Measurements from ENCODE around the gene CROCC2.

CROCC2 gene

DNA sequence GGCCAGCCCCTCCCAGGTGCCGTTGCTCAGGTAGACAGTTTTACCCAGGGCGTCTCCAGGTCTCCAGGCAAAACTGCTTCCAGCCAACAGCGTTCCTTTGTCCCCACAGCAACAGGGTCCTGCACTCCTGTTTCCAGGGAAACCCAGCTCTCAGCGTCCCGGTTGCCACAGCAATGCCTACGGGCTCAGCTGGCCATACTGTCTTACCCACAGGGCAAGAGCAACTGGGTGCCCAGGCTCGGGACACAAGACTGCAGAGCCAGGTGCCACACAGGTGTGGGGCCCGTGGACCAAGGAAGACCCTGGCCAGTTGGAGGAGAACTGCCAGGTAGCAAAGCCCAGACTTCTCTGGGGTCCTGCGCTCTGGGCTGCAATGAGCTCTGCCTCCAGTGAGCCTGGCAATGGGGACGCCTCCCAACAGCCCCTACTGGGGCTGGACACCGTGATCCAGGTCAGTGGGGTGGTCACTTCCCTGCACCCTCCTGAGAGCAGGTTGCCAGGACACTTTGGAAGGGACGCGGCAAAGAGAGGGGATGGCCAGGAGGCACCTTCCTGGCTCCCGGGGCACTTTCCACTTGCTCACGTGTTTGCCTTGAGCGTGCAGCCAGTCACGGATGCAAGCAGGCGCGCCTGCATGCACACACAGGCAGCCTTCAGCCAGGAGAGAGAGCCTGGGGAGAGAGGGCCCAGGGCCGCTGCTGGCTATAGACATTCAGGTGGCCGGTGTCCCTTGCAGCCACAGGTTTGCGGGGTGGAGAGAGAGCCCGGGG is at the start of gene CROCC2:
Gene CROCC2, plus strand, starts transcription at position 196 of the 770 bp plus-strand sequence. Its CDS starts 178 bp downstream, at position 374.
- DNase-seq (ENCODE audit: low read depth, low spot score): no peak

DNA sequence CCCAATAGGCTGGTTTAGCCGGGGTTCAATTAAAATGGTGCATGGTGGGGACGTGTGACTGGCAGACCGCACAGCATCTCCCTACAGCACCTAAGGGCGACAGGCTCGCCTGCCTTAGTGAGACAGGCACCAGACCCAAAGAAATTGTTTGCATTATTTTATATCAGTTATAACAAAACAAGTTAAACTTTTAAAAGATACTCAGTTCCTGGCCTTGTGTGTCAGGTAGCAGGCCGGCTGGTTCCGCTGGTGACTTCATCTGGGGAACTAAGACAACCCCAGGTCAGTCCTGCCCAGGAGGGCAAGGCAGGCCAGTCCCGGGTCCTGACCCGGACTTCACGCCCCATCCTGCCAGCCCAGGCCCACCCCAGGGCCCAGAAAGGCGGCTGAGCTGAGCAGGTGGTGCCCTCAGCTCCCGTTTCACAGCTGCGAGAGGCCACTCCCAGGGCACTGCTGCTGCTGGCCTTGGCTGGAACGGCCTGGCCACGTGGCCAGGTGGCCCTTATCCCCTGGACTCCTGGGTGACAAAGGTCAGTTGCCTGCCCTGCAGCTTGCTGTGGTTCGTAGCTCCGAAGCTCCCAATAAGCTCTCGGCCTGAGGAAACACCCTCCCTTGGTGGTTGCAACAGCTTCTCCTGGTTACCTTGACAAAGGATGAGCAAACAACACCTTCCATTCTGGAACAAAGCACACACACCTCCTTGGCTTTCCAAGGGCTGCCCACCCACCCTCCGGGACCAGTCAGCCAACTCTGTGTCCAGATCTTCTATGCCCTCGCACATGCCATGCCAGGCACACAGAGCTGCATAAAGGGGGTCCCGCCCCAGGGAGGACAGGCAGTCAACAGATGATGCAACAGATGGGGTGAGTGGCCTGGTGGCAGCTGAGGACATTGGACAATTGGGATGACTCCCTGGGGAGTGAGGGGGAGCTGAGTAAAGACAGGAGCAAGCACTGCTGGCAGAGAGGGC is 48.8 kb upstream of the CROCC2 start:
- no peak for DNase-seq (ENCODE audit: low read depth, low spot score)

DNA sequence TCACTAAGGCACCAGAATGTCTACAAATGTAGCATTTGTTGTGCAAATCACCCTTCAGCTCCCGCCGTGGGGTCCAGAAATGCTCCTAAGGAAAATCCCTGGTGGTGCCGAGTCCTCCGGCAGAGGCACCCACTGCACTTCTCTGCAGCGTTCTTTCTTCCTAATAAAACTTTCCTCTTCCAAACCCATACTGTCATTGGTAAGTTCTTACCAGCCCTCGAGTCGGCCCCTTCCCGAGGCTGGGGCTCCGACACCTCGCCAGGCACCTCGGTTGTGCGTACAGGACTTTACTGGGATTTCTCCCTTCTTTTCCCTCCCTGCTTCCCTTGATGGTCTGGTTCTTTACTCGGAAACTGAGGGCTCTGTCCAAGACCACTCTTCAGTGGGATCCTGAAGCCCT is 47.8 kb upstream of the CROCC2 start:
- no peak for DNase-seq (ENCODE audit: low read depth, low spot score)

DNA sequence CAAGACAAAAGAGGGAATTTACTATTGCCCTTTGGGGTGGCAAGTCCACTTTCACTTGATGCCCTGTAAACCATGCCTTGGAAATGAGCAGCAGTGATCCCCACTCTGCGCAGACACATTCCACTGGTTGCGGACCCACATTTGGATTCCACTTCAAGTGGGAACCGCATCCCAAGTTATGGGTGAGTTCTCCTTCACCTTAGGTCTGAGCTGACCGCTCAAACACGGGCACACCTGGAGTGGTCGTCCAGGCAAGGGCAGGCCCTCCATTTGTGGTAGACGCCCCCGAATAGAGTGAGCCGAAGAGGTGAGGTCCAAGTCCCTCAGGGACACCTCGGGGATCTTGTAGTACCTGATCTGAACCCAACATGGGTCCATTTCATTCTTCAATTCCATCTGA is 47.3 kb upstream of the CROCC2 start:
- no peak for DNase-seq (ENCODE audit: low read depth, low spot score)

DNA sequence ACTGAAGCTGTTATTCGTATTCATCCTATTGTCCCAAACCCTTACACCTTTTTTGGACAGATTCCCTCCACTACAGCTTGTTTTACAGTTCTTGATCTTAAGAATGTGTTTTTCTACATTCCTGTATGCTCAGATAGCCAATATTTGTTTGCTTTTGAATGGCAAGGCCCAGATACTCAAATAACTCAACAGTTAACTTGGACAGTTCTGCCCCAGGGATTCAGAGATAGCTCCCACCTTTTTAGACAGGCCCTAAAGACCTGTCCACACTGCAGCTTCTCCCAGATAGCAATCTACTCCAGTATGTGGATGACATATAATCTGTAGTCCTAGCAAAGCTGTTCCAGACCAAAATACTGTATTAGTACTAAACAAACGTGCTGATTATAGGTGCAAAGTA is 44.6 kb upstream of the CROCC2 start:
- DNase-seq (ENCODE audit: low read depth, low spot score): no peak

DNA sequence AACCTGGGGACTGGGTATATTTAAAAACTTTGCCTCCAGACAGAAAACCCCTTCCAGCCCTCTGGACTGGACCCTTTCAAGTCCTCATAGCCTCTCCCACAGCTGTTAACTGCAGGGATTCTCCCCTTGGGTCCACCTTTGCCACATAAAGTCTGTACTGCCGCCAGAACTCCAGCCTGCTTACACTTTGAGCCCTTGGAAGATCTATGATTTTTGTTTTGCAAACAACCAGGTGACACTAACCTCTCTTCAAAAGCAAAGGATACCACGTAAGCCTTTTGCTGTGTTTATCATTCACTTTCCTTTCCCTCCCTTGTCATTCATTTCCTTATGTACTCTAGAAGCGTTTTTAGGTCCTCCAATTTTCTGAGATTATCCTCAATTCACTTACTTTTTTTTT is 41.7 kb upstream of the CROCC2 start:
- no peak for DNase-seq (ENCODE audit: low read depth, low spot score)

DNA sequence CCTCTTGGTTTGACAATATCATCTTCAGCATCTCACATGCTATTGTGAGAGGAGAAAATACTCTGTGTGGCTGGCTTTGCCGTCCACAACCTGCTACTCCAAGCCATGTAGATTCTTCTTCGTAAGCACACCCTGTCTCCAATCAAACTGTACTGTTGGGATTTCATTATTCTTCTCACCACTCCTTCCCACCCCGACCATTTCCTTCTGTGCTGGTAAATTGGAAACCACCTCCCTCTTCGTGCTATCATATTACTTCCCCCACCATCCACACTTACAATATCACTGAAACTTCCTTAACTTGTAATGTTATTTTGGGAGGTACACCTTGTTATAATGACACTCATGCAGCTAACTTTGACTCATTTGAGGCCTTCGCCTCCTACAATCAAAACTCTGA is 40.7 kb upstream of the CROCC2 start:
- DNase-seq (ENCODE audit: low read depth, low spot score): no peak

DNA sequence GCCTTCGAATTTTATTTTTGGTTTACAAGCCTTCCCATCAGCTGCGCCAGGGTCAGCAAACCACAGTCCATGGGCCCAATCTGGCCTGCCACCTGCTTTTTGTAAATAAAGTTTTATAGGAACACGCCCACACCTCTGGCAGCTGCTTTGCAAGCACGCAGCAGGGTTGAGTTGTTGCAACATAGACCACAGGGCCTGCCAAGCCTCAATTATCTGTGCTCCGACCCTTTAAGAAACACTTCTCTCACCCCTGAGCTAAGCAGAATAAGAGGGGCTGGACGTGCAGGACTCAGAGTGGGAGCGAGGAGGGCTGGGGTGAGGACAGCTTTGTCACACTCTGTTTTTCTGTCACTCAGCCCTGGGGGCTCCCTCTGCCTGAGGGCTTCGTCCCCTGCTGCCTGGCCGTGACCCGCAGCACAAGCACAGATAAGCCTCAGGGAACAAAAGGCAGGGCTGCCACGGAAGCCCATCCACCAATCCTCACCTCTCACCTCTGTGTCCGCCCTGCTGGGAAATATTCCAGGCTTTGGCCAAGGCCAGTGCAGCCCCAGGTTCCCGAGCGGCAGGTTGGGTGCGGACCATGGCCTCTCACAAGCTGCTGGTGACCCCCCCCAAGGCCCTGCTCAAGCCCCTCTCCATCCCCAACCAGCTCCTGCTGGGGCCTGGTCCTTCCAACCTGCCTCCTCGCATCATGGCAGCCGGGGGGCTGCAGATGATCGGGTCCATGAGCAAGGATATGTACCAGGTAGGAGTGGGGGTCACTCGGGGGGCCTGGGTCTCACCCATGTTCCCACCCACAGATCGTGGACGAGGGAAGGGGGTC is 37.6 kb upstream of the CROCC2 start, which contains the start of gene AGXT:
Gene AGXT, plus strand, starts transcription at position 539 of the 823 bp plus-strand sequence. Its CDS starts 42 bp downstream, at position 581.
- DNase-seq (ENCODE audit: low read depth, low spot score): no peak

DNA sequence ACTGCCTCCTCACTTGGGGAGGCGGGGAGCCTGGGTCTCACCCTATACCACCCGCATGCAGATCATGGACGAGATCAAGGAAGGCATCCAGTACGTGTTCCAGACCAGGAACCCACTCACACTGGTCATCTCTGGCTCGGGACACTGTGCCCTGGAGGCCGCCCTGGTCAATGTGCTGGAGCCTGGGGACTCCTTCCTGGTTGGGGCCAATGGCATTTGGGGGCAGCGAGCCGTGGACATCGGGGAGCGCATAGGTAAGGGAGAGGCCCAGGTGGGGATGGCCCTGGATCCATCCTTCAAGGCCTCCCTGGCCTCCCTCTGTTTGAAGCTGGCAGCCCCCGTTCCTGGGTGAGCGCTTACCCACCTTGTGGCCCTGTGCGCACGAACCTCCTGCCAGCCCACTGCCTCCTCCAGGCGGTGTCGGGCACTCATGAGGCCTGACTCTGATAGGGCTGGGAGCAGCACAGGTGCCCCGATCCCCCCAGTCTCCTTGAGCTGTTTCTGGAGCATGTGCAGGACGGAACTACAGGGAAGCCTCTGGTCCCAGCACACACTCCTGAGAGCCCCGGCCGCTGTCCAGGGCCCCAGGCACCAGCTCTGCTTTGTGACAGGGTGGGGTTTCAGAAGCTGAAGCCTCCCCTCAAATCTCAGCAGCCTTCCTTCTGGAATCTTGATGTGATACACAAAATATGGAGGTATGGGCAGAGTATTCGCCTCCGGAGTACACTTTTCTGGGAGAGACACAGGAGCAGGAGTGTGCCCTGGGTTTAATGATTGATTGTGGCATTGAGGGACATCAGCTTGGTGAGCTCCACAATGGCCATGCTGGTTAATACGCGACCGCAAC is 36.8 kb upstream of the CROCC2 start:
- DNase-seq (ENCODE audit: low read depth, low spot score): no peak

DNA sequence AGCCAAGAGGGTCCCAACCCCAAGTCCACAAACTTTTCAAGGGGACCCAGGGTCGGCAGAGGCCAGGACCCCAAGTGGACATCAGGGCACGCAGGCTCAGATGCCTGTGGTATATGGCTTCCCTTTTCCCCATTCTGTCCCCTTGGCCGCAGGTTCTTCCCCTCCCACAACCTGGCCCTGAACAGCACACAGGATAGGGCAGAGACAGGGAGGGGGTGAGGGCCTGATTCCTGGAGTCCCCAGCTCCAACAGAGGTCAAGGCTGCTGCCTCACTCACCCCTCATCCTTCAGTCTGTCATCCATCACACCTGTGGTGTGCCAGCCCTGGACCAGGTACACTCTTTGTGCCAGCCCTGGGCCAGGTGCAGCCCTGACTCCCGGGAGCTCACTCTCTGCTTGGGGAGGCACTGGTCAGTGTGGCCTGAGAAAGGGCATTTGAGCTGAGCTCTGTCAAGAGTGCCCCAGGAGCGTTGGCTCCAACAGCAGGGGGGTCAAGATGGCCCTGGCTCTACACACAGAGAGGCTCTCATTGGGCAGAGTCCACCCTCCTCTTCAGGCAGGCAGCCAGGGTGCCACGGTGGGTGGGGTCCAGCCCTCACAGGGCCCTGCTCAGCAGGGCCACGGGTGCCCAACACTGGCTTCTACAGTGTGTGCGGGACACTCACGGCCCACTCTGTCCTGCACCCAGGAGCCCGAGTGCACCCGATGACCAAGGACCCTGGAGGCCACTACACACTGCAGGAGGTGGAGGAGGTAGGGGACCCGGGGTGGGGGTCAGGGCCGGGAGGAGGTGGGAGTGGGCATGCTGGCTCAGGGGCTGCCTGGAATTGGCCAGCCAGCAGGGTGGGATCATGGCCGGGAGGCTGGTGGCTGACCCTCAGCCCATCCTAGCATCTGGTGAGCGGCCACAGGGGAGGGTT is 35.9 kb upstream of the CROCC2 start:
- no peak for DNase-seq (ENCODE audit: low read depth, low spot score)

DNA sequence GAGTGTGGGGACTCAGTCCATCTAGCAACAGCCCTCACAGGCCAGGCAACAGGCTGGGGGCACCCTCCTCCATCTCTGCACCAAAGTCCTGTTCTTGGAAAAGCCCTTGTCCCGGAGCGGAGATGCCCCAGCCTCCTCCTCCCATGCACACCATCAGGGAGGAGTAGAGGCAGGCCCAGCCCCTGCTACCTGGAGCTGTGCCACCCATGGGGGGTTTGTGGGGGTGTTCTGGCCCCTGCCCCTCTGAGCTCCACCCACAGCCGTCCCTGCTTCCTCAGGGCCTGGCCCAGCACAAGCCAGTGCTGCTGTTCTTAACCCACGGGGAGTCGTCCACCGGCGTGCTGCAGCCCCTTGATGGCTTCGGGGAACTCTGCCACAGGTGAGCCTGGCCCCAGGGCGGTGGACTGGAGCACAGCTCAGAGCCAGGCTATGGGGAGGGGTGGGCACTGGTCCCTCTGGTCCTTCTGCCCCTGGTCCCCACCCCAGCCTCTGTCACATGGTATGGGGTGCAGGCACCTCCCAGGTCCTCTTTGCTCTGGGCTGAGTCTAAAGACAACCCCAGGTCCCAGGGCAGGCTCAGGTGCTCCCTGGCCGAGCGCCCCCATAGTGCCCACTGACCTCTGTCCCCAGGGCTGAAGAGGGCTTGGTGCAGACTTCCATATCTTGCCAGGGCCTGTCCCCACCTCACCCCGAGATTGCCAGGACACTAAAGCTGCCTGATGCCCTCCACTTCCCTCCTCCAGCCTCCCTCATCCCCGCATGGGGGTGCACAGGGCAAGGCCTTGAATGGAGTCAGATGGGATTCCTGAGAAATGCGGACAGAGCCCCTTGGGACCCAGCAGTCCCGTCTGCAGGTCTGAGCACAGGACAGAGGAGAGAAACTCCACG is 34.8 kb upstream of the CROCC2 start:
- DNase-seq (ENCODE audit: low read depth, low spot score): no peak

DNA sequence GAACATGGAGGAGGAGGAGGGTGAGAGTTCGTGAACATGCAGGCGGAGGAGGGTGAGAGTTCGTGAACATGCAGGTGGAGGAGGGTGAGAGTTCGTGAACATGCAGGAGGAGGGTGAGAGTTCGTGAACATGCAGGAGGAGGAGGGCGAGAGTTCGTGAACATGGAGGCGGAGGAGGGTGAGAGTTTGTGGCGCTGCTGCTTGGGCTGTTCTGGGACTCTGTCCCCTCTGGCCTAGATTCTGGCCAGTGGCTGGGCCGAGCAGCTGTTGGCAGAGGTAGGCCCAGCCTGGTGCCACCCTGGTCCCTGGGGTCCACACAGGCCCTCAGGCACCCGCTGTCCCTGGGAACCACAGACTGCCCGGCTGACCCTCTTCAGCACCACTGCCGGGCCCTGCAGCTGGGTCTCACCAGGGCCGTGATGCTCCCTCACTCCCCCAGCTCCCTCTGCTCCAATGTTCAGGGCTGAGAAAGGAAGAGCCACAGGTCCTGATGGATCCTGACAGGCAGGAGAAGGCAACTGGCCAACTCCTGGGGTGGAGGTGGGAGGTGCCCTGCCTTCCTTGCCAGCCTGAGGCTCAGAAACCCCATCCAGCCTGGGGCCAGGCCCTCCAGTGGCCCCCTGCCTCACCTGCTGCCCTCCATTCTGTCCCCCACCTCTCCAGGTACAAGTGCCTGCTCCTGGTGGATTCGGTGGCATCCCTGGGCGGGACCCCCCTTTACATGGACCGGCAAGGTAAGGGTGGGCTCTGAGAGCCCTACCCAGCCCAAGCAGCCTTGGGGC is 33.6 kb upstream of the CROCC2 start:
- no peak for DNase-seq (ENCODE audit: low read depth, low spot score)

DNA sequence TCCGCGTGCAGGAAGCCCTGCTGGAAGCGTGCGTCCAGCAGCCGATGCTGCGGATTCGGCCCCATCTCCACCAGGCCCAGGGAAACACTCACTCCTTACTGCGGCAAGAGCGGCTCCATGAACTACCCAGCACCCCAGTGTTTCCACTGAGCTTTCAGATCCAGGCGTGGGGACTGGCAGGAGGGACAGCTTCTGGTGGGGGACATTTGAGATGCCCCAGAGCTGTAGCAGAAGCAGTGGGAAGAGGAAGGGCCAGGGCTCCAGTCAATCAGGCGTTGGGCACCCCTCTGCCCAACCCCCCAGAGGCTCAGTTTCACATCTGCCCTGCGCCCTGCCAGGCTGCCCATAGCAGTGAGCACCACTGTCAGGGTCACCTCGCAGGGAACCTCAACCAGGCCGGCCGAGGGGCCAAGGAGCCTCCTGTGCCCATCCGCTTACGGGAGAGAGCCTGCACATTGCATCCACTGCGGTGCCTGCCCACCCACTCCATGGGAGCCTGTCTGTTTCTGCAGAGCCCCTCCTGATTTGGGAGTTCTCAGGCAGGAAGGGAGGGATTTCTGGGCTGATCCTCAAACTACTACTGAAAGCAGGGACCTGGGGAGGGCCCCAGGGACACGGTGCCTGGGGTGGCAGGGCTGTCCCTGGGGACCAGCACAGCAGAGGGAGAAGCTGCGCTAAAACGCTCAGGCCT is 32.9 kb upstream of the CROCC2 start:
- DNase-seq (ENCODE audit: low read depth, low spot score): no peak

DNA sequence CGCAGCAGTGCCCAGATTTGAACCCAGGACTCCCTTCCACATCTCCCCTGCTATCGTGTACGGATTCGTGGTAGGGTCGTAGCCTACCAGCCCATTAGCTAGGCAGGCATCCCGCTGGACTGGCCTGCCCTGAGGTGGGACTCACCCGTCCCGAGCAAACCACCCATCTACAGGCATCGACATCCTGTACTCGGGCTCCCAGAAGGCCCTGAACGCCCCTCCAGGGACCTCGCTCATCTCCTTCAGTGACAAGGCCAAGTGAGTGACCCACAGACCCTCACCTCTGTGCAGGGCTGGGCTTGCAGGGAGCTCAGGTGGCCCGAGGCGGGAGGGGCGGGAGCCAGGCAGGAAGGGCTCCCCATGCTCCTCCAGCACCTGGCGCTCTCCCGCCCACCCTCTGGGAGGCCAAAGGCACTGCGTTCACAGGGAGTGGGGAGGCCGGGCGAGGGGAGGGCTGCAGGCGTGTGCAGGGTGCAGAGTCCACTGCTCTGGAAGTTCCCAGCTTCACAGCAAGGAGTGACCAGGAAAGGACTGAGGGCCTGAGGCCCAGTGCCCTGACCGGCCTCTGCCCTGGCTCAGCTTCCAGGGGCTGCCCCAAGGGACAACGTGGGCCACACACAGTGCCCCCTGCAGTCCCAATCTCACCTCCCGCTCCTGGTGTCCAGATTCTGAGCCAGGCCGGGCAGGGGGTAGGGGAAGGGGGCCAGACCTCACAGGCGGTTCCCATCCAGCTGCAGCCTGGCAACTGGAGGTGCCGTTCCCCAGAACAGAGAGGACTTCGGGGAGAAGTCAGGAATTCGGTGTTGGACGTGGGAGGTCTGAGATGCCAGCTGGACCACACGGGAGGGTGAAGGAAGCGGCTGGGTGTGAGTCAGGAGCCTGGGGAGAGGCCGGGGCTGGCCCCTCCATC is 32.1 kb upstream of the CROCC2 start:
- no peak for DNase-seq (ENCODE audit: low read depth, low spot score)

DNA sequence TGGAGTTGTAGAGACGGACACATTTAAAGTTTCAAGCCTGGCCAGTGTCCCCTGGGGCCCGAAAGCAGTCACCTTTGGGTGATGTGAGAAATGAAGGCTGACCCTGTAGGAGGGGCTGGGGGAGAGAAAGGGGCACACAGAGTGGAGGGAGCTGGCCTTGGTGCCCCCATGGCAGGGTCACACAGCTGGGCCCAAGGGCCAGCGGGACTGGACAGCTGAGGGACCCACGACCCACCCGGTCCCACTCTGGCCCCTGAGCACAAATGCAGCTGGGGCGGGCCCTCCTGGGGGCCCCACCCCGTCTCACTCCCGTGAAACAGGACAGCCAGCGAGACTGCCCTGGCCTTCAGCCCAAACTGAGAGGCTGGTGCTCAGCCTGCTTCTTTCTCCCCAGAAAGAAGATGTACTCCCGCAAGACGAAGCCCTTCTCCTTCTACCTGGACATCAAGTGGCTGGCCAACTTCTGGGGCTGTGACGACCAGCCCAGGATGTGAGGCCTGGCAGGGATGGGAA is 31.4 kb upstream of the CROCC2 start:
- DNase-seq (ENCODE audit: low read depth, low spot score): no peak

Data from activated naive CD8-positive, alpha-beta T cell treated with anti-CD3 and anti-CD28 coated beads, Interleukin-2, amount 50 U/mL, for 16 hours (primary cell).